ENCODE results near the gene ARHGAP31.

GRCh38 chr3:119437691-119438258 lies 143.6 kb downstream of the ARHGAP31 start:
- no peak for TF ChIP-seq CTCF (IDR thresholded peaks at IDR 0.05; ENCODE audit: low read length)
- TF ChIP-seq EZH2 (IDR thresholded peaks at IDR 0.05; ENCODE audit: borderline replicate concordance, low read length): no peak
